A549 (cell line): ENCODE results near the gene PRKCE. TPM values are rescaled to one million over a fixed set of nuclear protein-coding genes. Genes with fewer than 3 reads are reported as not detected.

Experiments used
- ATAC-seq, 2 experiments: fragments of 200-7000 bp in 1 of 2; fragments of >200 bp in 1 of 2; cut with Nextera tagmentation in 1 of 2; cut with Tn5 transposase in 1 of 2; 3 replicates each; pipeline versions ENCODE4 v1.8.0 to v1.9.1; 2018 to 2020; ENCODE audit warnings: mild to moderate bottlenecking in 1 of 2, moderate library complexity in 1 of 2
- CTCF ChIA-PET: fragments of 300-600 bp; sonication (Branson Sonifier 250); formaldehyde crosslinking; extraction: SDS; loops from one replicate; lab custom pipeline; 2021; ENCODE audit warnings: antibody characterized with exemption, inconsistent platforms; lab: Yijun Ruan, JAX
- POLR2A ChIA-PET: fragments of 350-600 bp; formaldehyde crosslinking; extraction: SDS; loops from one replicate; lab custom pipeline; 2021; ENCODE audit warnings: antibody characterized with exemption, inconsistent platforms; lab: Yijun Ruan, JAX
- DNase-seq, 2 experiments: peaks; one replicate each; pipeline versions ENCODE4 v3.0.0 to v3.0.0-alpha.2; 2011 to 2016; ENCODE audit warnings: low read depth in 1 of 2, low spot score in 1 of 2
- FAIRE-seq: peaks from 2 replicates; lab custom pipeline; 2011; peaks lifted over from hg19 to GRCh38; lab: Jason Lieb, UNC
- H3K27ac ChIP-seq, 2 experiments: fragments of >200 bp; sonication (Bioruptor Twin); formaldehyde crosslinking; 3 replicates each; pipeline ENCODE4 v1.5.1; 2016 to 2017
- H3K4me1 ChIP-seq: fragments of >200 bp; sonication (Bioruptor Twin); formaldehyde crosslinking; 3 replicates; pipeline ENCODE4 v1.6.1; 2016
- H3K4me2 ChIP-seq: fragments of >200 bp; sonication (Bioruptor Twin); formaldehyde crosslinking; 3 replicates; pipeline ENCODE4 v1.6.1; 2016
- H3K4me3 ChIP-seq: fragments of >200 bp; sonication (Bioruptor Twin); formaldehyde crosslinking; 3 replicates; pipeline ENCODE4 v1.5.1; 2016
- H3K9me3 ChIP-seq: fragments of >200 bp; sonication (Bioruptor Twin); formaldehyde crosslinking; 3 replicates; pipeline ENCODE4 v1.6.1; 2016
- ATOH8 ChIP-seq: fragments of 250-450 bp; sonication (Bioruptor Pico); IDR thresholded peaks from 2 replicates; pipeline ENCODE4 v1.5.0; 2020; ENCODE audit warnings: low read depth, mild to moderate bottlenecking, moderate library complexity
- BHLHE40 ChIP-seq: IDR thresholded peaks from 2 replicates; pipeline ENCODE4 v1.6.1; 2012; ENCODE audit warnings: low read depth, low read length, inconsistent platforms
- CBX2 ChIP-seq: fragments of 200-600 bp; sonication (generic); IDR thresholded peaks from 2 replicates; pipeline ENCODE4 v1.6.1; 2016; ENCODE audit warnings: low read depth, mild to moderate bottlenecking, borderline replicate concordance
- CBX8 ChIP-seq: fragments of 200-600 bp; sonication (generic); IDR thresholded peaks from 2 replicates; pipeline ENCODE4 v1.6.1; 2016
- EHMT2 ChIP-seq: fragments of 200-600 bp; sonication (generic); IDR thresholded peaks from 2 replicates; pipeline ENCODE4 v1.6.1; 2016; ENCODE audit warnings: antibody characterized with exemption, low read depth, mild to moderate bottlenecking, moderate library complexity
- ESRRA ChIP-seq: fragments of 150-350 bp; IDR thresholded peaks from 2 replicates; pipeline ENCODE4 v1.6.1; 2014; ENCODE audit warnings: mild to moderate bottlenecking, low read length, borderline replicate concordance
- FOSL2 ChIP-seq, 2 experiments: fragments of 450-650 bp in 1 of 2; fragments of >200 bp in 1 of 2; sonication (Bioruptor Twin) in 1 of 2; formaldehyde crosslinking; IDR thresholded peaks; 2 replicates each; pipeline versions ENCODE4 v1.5.0 to v1.6.1; 2016 to 2020; ENCODE audit warnings: mild to moderate bottlenecking in 1 of 2, moderate library complexity in 1 of 2
- HOXA7 ChIP-seq: fragments of 250-450 bp; sonication (Bioruptor Pico); IDR thresholded peaks from 2 replicates; pipeline ENCODE4 v1.5.0; 2020; ENCODE audit warnings: mild to moderate bottlenecking, moderate library complexity
- HOXB5 ChIP-seq: fragments of 250-450 bp; sonication (Bioruptor Pico); IDR thresholded peaks from 2 replicates; pipeline ENCODE4 v1.5.0; 2020; ENCODE audit warnings: mild to moderate bottlenecking, moderate library complexity
- JUN ChIP-seq, 2 experiments: fragments of >200 bp; sonication (Bioruptor Twin); formaldehyde crosslinking; IDR thresholded peaks; 2 replicates in 1 of 2; 3 replicates in 1 of 2; pipeline ENCODE4 v1.6.1; 2016 to 2017
- JUNB ChIP-seq: fragments of >200 bp; sonication (Bioruptor Twin); formaldehyde crosslinking; IDR thresholded peaks from 2 replicates; pipeline ENCODE4 v1.6.1; 2016
- KDM1A ChIP-seq: fragments of 200-600 bp; sonication (generic); IDR thresholded peaks from 2 replicates; pipeline ENCODE4 v1.6.1; 2016; ENCODE audit warnings: low read depth, mild to moderate bottlenecking
- MAFK ChIP-seq: fragments of 450-650 bp; IDR thresholded peaks from 2 replicates; pipeline ENCODE4 v1.6.1; 2014; ENCODE audit not compliant: partially characterized antibody
- MAZ ChIP-seq: fragments of 150-350 bp; IDR thresholded peaks from 2 replicates; pipeline ENCODE4 v1.6.1; 2014; ENCODE audit warnings: antibody characterized with exemption, low read depth, low read length, borderline replicate concordance
- NFE2L2 ChIP-seq: fragments of 150-350 bp; conservative IDR thresholded peaks from 2 replicates; pipeline ENCODE4 v1.6.1; 2014; ENCODE audit warnings: low read length
- NPAS2 ChIP-seq: fragments of 250-450 bp; sonication (Bioruptor Pico); IDR thresholded peaks from 2 replicates; pipeline ENCODE4 v1.8.0; 2022; ENCODE audit warnings: mild to moderate bottlenecking, moderate library complexity, borderline replicate concordance
- POLR2AphosphoS2 ChIP-seq: conservative IDR thresholded peaks from 2 replicates; pipeline ENCODE4 v1.6.1; 2012; ENCODE audit warnings: low read length, improper control_type of control experiment, inconsistent platforms
- RARB ChIP-seq: fragments of 250-450 bp; sonication (Bioruptor Pico); IDR thresholded peaks from 2 replicates; pipeline ENCODE4 v1.8.0; 2021; ENCODE audit warnings: mild to moderate bottlenecking, moderate library complexity
- RFX5 ChIP-seq: fragments of 450-650 bp; IDR thresholded peaks from 2 replicates; pipeline ENCODE4 v1.7.1; 2014; ENCODE audit warnings: antibody characterized with exemption, mild to moderate bottlenecking, moderate library complexity
- RNF2 ChIP-seq: fragments of 200-600 bp; sonication (generic); IDR thresholded peaks from 2 replicates; pipeline ENCODE4 v1.6.1; 2016; ENCODE audit warnings: low read depth, mild to moderate bottlenecking, antibody characterized with exemption, moderate library complexity, borderline replicate concordance
- SMC3 ChIP-seq: fragments of >200 bp; sonication (Bioruptor Twin); formaldehyde crosslinking; IDR thresholded peaks from 3 replicates; pipeline ENCODE4 v1.6.1; 2018; ENCODE audit warnings: inconsistent platforms
- SREBF2 ChIP-seq: fragments of 450-650 bp; IDR thresholded peaks from 2 replicates; pipeline ENCODE4 v1.6.1; 2014; ENCODE audit warnings: mild to moderate bottlenecking, moderate library complexity
- TP53 ChIP-seq: fragments of 250-450 bp; sonication (Bioruptor Pico); IDR thresholded peaks from 2 replicates; pipeline ENCODE4 v1.5.0; 2021; ENCODE audit warnings: mild to moderate bottlenecking, moderate library complexity
- USF2 ChIP-seq: fragments of 450-650 bp; IDR thresholded peaks from 2 replicates; pipeline ENCODE4 v1.6.1; 2014; ENCODE audit warnings: antibody characterized with exemption
- ZC3H11A ChIP-seq: fragments of 450-650 bp; IDR thresholded peaks from 2 replicates; pipeline ENCODE4 v1.6.1; 2014; ENCODE audit warnings: antibody characterized with exemption, mild to moderate bottlenecking
- ZFP36 ChIP-seq: fragments of 450-650 bp; IDR thresholded peaks from 2 replicates; pipeline ENCODE4 v1.6.1; 2014; ENCODE audit warnings: borderline replicate concordance; ENCODE audit not compliant: partially characterized antibody
- ZSCAN20 ChIP-seq: fragments of 250-450 bp; sonication (Bioruptor Pico); IDR thresholded peaks from 2 replicates; pipeline ENCODE4 v1.8.0; 2022; ENCODE audit warnings: mild to moderate bottlenecking, moderate library complexity
- WGBS: methylation state at CpG from one replicate; pipeline ENCODE4 v1.1.6; 2017; ENCODE audit errors: missing lambda C conversion rate; 5-methylcytosine and 5-hydroxymethylcytosine counted together
- polyA plus RNA-seq, 4 experiments: library from polyadenylated mRNA; depleted of rRNA in 3 of 4; stranded (reverse); fragments of >200 nt; fragmentation: RNase III in 1 of 4; extraction: RNeasy Plus Mini Kit Qiagen cat#74134 plus additional on column Dnase treatment in 1 of 4; gene quantifications; 2 replicates in 3 of 4; 3 replicates in 1 of 4; pipeline ENCODE4 v1.2.3, GENCODE V29; 2011 to 2017

Gene PRKCE
- polyA plus RNA-seq, 2 of the 4 experiments (the other 2 are of a cell fraction), result 11.5 to 12.0 TPM

GRCh38 chr2:45786030-45786835, 134.8 kb downstream of the PRKCE start:
- 93% methylated on average over 10 of the region's 10 CpGs for WGBS
- H3K4me2 ChIP-seq, result no peak overlapping the region
- H3K9me3 ChIP-seq, result no peaks in the 10 kb centered on the region
- no peaks in the 10 kb centered on the region for H3K4me1 ChIP-seq
- no peak overlapping the region for H3K4me3 ChIP-seq
- DNase-seq (no peak), ATAC-seq (no peak), FAIRE-seq (no peak)
- ChIA-PET CTCF (interaction anchor here (1.0 to 7.8 kb wide), 2 partner anchors 6 to 10 kb away, joined by 3 to 60 read pairs; no protein-coding TSS in a partner anchor), POLR2A (no interaction called here)
- no peak overlapping the region for H3K27ac ChIP-seq
- TF ChIP-seq FOSL2 (IDR thresholded peaks at IDR 0.05) (no peak), FOSL2 (CRISPR knock-in tag; IDR thresholded peaks at IDR 0.05) (no peak), MAFK (no peak), NFE2L2 (no peak), TP53 (CRISPR knock-in tag) (no peak), ATOH8 (no peak), JUNB (no peak), RARB (CRISPR knock-in tag) (no peak), RFX5 (no peak), EHMT2 (no peak)

- 79% methylated on average over 10 of the region's 10 CpGs for WGBS
- POLR2A ChIA-PET, result no interaction called here
- Histone ChIP-seq H3K27ac (no peak overlapping the region), H3K4me2 (no peak overlapping the region), H3K4me3 (no peak overlapping the region), H3K4me1 (no peaks in the 10 kb centered on the region), H3K9me3 (no peaks in the 10 kb centered on the region)
- FAIRE-seq, result no peak
- no peak for ATAC-seq
- DNase-seq, result no peak
- TF ChIP-seq KDM1A, result no peak
- no peak for TF ChIP-seq CBX8
- TF ChIP-seq FOSL2 (IDR thresholded peaks at IDR 0.05), result no peak
- no peak for TF ChIP-seq FOSL2 (CRISPR knock-in tag; IDR thresholded peaks at IDR 0.05)
- no peak for TF ChIP-seq TP53 (CRISPR knock-in tag)
- TF ChIP-seq SMC3, result no peak
- no peak for TF ChIP-seq POLR2AphosphoS2
- no peak for TF ChIP-seq RFX5
- TF ChIP-seq ESRRA, result no peak
- no peak for TF ChIP-seq SREBF2
- TF ChIP-seq RNF2, result no peak
- TF ChIP-seq NPAS2 (CRISPR knock-in tag), result no peak
- no peak for TF ChIP-seq USF2
- TF ChIP-seq RARB (CRISPR knock-in tag), result no peak
- CTCF ChIA-PET, result interaction anchor here (1.4 to 7.8 kb wide), 2 partner anchors 6 to 10 kb away, joined by 4 to 60 read pairs; no protein-coding TSS in a partner anchor
Observed at GRCh38 chr2:45786836-45787357, 135.4 kb downstream of the PRKCE start.

- FAIRE-seq, result no peak
- ATAC-seq, result no peak
Observed at GRCh38 chr2:45788401-45788800, 136.9 kb downstream of the PRKCE start.

More at GRCh38 chr2:45788401-45788800, 136.9 kb downstream of the PRKCE start:
- Histone ChIP-seq H3K9me3 (no peaks in the 10 kb centered on the region), H3K4me1 (no peaks in the 10 kb centered on the region), H3K27ac (no peak overlapping the region), H3K4me2 (no peak overlapping the region), H3K4me3 (no peak overlapping the region)
- POLR2A ChIA-PET, result no interaction called here
- CTCF ChIA-PET, result interaction anchor here (7.8 kb wide), 1 partner anchor 8 kb away, joined by 60 read pairs; no protein-coding TSS in a partner anchor
- no peak for TF ChIP-seq ATOH8
- TF ChIP-seq HOXA7, result no peak
- no peak for TF ChIP-seq KDM1A
- TF ChIP-seq ZSCAN20 (CRISPR knock-in tag), result no peak
- no peak for TF ChIP-seq FOSL2 (IDR thresholded peaks at IDR 0.05)
- TF ChIP-seq FOSL2 (CRISPR knock-in tag; IDR thresholded peaks at IDR 0.05), result no peak
- no peak for TF ChIP-seq JUN (IDR thresholded peaks at IDR 0.05)
- no peak for TF ChIP-seq BHLHE40
- no peak for TF ChIP-seq ZC3H11A
- no peak for TF ChIP-seq NFE2L2
- no peak for TF ChIP-seq HOXB5
- TF ChIP-seq CBX8, result no peak
- TF ChIP-seq SREBF2, result no peak
- TF ChIP-seq MAZ, result no peak
- TF ChIP-seq ZFP36, result no peak
- TF ChIP-seq CBX2, result no peak
- no peak for TF ChIP-seq POLR2AphosphoS2
- no peak for DNase-seq
- WGBS, result 75% methylated on average over 3 of the region's 3 CpGs
